K562 (cell line): ENCODE data around the gene DDIT3. TPM values are rescaled to one million over a fixed set of nuclear protein-coding genes. Genes with fewer than 3 reads are reported as not detected.

Experiments
- BMI1 ChIP-seq: fragments of 150-350 bp; IDR thresholded peaks from 2 replicates; pipeline ENCODE4 v1.6.1; 2014; ENCODE audit warnings: low read length
- CBFB ChIP-seq: sonication (generic); formaldehyde crosslinking; IDR thresholded peaks from 2 replicates; pipeline ENCODE4 v1.4.0; 2020; ENCODE audit warnings: mild to moderate bottlenecking, missing genetic modification reagents
- EHMT2 ChIP-seq: fragments of 450-650 bp; IDR thresholded peaks from 2 replicates; pipeline ENCODE4 v1.6.1; 2018; ENCODE audit warnings: antibody characterized with exemption
- ELF1 ChIP-seq: fragments of 200-800 bp; sonication (Bioruptor generic); IDR thresholded peaks from 2 replicates; pipeline ENCODE4 v1.6.1; 2016; ENCODE audit warnings: missing genetic modification characterization, missing compliant biosample characterization
- IFI16 ChIP-seq: fragments of 250-450 bp; sonication (Bioruptor Pico); IDR thresholded peaks from 2 replicates; pipeline ENCODE4 v2.1.2; 2022; ENCODE audit warnings: mild to moderate bottlenecking, inconsistent platforms
- JUND ChIP-seq, 2 experiments: IDR thresholded peaks; 2 replicates in 1 of 2; 3 replicates in 1 of 2; pipeline ENCODE4 v1.6.1; 2011; ENCODE audit warnings: borderline replicate concordance in 2 of 2, low read depth in 2 of 2, low read length in 2 of 2, improper control_type of control experiment in 1 of 2, missing biosample characterization in 1 of 2, missing genetic modification characterization in 1 of 2, missing genetic modification reagents in 1 of 2
- KDM1A ChIP-seq, 2 experiments: fragments of 450-650 bp; IDR thresholded peaks; 2 replicates each; pipeline ENCODE4 v1.6.1; 2016; ENCODE audit warnings: mild to moderate bottlenecking in 2 of 2
- MTA2 ChIP-seq: fragments of 450-650 bp; IDR thresholded peaks from 2 replicates; pipeline ENCODE4 v1.6.1; 2016; ENCODE audit warnings: low read depth
- MTA3 ChIP-seq: fragments of 450-650 bp; formaldehyde crosslinking; IDR thresholded peaks from 2 replicates; pipeline ENCODE4 v1.6.1; 2017; ENCODE audit warnings: mild to moderate bottlenecking, borderline replicate concordance
- PCBP1 ChIP-seq: fragments of 200-400 bp; formaldehyde crosslinking; IDR thresholded peaks from 2 replicates; pipeline ENCODE4 v1.6.1; 2018; ENCODE audit warnings: mild to moderate bottlenecking, low read depth, low read length; ENCODE audit not compliant: poor library complexity, severe bottlenecking
- POU5F1 ChIP-seq: fragments of 150-350 bp; IDR thresholded peaks from 2 replicates; pipeline ENCODE4 v1.6.1; 2014; ENCODE audit warnings: borderline replicate concordance, low read length, low read depth, mild to moderate bottlenecking; ENCODE audit not compliant: partially characterized antibody
- ZC3H11A ChIP-seq: IDR thresholded peaks from 2 replicates; pipeline ENCODE4 v1.6.1; 2012; ENCODE audit warnings: low read depth, low read length, improper control_type of control experiment
- ZNF12 ChIP-seq: sonication (generic); formaldehyde crosslinking; IDR thresholded peaks from 2 replicates; pipeline ENCODE4 v1.4.0; 2020; ENCODE audit warnings: mild to moderate bottlenecking, missing genetic modification reagents
- ZNF592 ChIP-seq: fragments of 450-650 bp; IDR thresholded peaks from 2 replicates; pipeline ENCODE4 v1.6.1; 2017; ENCODE audit warnings: antibody characterized with exemption, mild to moderate bottlenecking
- polyA plus RNA-seq, 8 experiments: library from polyadenylated mRNA; depleted of rRNA in 4 of 8; stranded (reverse) in 5 of 8; unstranded in 3 of 8; fragments of >200 nt; fragmentation: Nextera tagmentation in 2 of 8; fragmentation: Illumina TruSeq in 1 of 8; extraction: Ambion mirVana in 2 of 8; extraction: Trizol in 1 of 8; gene quantifications; 2 replicates each; pipeline versions ENCODE4 v1.2.1 to v1.2.3, GENCODE V29; 2011 to 2014; ENCODE audit warnings: inconsistent platforms in 1 of 8, missing spikeins in 1 of 8
- total RNA-seq, 7 experiments: library from RNA; depleted of rRNA in 6 of 7; stranded (reverse); fragments of >200 nt in 6 of 7; fragmentation: Illumina TruSeq in 2 of 7; extraction: Trizol in 2 of 7; gene quantifications; 2 replicates each; pipeline versions ENCODE4 v1.2.1 to v1.2.3, GENCODE V29; 2011 to 2021; ENCODE audit warnings: low replicate concordance in 1 of 7
- TF ChIP-seq, protein P1 (sequence below): fragments of 450-650 bp; IDR thresholded peaks from 2 replicates; pipeline ENCODE4 v1.6.1; 2016; ENCODE audit warnings: low read depth, mild to moderate bottlenecking, moderate library complexity
- TF ChIP-seq, protein P2 (sequence below): fragments of 450-650 bp; IDR thresholded peaks from 2 replicates; pipeline ENCODE4 v1.7.1; 2018; ENCODE audit warnings: mild to moderate bottlenecking, low read depth; ENCODE audit not compliant: partially characterized antibody
- TF ChIP-seq, protein P3 (sequence below): fragments of 250-450 bp; sonication (Bioruptor Pico); IDR thresholded peaks from 2 replicates; pipeline ENCODE4 v1.5.0; 2020; ENCODE audit warnings: mild to moderate bottlenecking, borderline replicate concordance

Gene DDIT3
- total and polyA plus RNA-seq, 9 of the 15 experiments (the other 6 are each of a cell fraction or from before 2014, with no cell fraction given), result 59.1 to 272 (median 89.9) TPM

GRCh38 chr12:57487597-57488401 lies 32.5 kb downstream of the DDIT3 start, which contains the start of gene MARS1 (continued):
- peak; percentile 72; the same call in 1 of the 2 replicates for TF ChIP-seq JUND (IDR thresholded peaks at IDR 0.05; ENCODE audit: borderline replicate concordance, low read depth, low read length)
- no peak; the same call in 2 of the 3 replicates for TF ChIP-seq JUND (tag; IDR thresholded peaks at IDR 0.05; ENCODE audit: borderline replicate concordance, low read depth, low read length)
- 0 out of 2 replicates have a peak, but pooled peaks have one; percentile 41 for TF ChIP-seq MTA3
- TF ChIP-seq, protein P1, sequence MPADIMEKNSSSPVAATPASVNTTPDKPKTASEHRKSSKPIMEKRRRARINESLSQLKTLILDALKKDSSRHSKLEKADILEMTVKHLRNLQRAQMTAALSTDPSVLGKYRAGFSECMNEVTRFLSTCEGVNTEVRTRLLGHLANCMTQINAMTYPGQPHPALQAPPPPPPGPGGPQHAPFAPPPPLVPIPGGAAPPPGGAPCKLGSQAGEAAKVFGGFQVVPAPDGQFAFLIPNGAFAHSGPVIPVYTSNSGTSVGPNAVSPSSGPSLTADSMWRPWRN, result no peak
- 0 out of 2 replicates have a peak, but pooled peaks have one; percentile 53 for TF ChIP-seq ZNF592
- TF ChIP-seq KDM1A (IDR thresholded peaks at IDR 0.05), result no peak; a peak in 1 of 4 replicates
- no peak for TF ChIP-seq ZC3H11A
- TF ChIP-seq PCBP1, result no peak
- TF ChIP-seq MTA2, result no peak
- TF ChIP-seq POU5F1, result peak; percentile 73
- TF ChIP-seq ZNF12 (CRISPR knock-in tag), result no peak
- TF ChIP-seq, protein P2, sequence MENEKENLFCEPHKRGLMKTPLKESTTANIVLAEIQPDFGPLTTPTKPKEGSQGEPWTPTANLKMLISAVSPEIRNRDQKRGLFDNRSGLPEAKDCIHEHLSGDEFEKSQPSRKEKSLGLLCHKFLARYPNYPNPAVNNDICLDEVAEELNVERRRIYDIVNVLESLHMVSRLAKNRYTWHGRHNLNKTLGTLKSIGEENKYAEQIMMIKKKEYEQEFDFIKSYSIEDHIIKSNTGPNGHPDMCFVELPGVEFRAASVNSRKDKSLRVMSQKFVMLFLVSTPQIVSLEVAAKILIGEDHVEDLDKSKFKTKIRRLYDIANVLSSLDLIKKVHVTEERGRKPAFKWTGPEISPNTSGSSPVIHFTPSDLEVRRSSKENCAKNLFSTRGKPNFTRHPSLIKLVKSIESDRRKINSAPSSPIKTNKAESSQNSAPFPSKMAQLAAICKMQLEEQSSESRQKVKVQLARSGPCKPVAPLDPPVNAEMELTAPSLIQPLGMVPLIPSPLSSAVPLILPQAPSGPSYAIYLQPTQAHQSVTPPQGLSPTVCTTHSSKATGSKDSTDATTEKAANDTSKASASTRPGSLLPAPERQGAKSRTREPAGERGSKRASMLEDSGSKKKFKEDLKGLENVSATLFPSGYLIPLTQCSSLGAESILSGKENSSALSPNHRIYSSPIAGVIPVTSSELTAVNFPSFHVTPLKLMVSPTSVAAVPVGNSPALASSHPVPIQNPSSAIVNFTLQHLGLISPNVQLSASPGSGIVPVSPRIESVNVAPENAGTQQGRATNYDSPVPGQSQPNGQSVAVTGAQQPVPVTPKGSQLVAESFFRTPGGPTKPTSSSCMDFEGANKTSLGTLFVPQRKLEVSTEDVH, result peak; percentile 69
- TF ChIP-seq EHMT2, result no peak
- no peak for TF ChIP-seq BMI1
- TF ChIP-seq CBFB (CRISPR knock-in tag), result no peak
- TF ChIP-seq, protein P3, sequence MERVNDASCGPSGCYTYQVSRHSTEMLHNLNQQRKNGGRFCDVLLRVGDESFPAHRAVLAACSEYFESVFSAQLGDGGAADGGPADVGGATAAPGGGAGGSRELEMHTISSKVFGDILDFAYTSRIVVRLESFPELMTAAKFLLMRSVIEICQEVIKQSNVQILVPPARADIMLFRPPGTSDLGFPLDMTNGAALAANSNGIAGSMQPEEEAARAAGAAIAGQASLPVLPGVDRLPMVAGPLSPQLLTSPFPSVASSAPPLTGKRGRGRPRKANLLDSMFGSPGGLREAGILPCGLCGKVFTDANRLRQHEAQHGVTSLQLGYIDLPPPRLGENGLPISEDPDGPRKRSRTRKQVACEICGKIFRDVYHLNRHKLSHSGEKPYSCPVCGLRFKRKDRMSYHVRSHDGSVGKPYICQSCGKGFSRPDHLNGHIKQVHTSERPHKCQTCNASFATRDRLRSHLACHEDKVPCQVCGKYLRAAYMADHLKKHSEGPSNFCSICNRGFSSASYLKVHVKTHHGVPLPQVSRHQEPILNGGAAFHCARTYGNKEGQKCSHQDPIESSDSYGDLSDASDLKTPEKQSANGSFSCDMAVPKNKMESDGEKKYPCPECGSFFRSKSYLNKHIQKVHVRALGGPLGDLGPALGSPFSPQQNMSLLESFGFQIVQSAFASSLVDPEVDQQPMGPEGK (CRISPR knock-in tag), result no peak
- TF ChIP-seq IFI16 (CRISPR knock-in tag), result no peak
- peak; percentile 92 for TF ChIP-seq ELF1 (tag)
